Ramos (cell line): ENCODE data around the gene ANKRD33.
"Not testable (repeated sequence)": the region's sequence is repeated elsewhere in the genome, so short reads cannot be mapped to it uniquely, and the experiment has no call there.

Experiments used
- in situ Hi-C: fragments of 300-500 bp; cut with MboI; formaldehyde crosslinking; loops from one replicate; pipeline ENCODE4 v1.14.3; 2022; ENCODE audit warnings: low sequenced_read_pairs; ENCODE audit not compliant: unreplicated experiment

The ANKRD33 gene

DNA sequence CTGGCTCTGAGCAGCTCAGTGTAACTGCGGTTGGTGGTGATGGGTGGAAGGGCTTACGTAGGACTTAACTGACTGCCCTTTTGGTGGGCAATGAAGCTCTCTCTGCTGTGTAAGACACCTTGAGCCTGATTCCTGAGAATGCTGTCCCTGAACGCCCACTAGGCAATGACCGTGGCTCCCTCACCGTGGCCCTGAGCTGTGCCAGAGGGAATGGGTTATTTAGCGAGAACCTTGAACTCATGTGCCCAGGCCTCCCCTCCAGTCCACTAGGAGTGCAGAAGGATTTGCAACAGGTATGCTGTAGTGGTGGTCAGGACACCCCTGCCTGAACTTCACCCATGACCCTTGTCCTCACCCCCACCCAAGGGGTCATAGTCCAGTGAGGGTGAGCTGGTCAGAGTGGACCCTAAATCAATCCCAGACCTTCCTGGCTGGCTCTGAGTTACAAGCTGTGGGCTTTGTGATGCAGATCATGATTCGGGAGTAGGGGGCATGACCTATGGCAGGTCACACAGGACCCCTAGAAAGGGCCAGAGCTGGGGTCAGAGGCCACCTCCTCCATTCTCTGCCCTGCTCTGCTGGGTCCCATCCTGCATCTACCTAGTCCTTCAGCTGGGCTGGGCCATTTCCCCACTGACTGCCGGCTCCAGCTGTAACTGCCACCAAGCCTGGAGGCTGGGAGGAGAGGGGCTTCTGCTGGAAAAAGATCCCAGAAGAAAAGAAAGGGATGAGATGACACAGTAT lies 14.5 kb upstream of the ANKRD33 start:
- in situ Hi-C loops, result no loop called here

GRCh38 chr12:51874000-51874399 lies 13.9 kb upstream of the ANKRD33 start:
- in situ Hi-C loops, result no loop called here

DNA sequence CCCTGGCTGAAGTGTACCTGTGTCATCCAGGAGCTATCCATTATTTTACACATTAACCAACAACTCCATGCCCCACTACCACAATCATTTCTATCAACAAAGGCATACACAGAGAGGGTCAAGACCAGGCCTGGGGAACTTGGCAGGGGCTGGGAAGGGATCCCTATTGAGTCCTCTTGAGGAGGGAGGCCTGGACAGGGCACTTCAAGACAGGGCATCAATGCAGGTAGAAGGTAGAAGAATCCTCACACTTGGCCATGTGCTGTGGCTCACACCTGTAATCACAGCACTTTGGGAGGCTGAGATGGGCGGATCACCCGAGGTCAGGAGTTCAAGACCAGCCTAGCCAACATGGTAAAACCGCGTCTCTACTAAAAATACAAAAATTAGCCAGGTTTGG lies 13.4 kb upstream of the ANKRD33 start:
- in situ Hi-C loops, result no loop called here

DNA sequence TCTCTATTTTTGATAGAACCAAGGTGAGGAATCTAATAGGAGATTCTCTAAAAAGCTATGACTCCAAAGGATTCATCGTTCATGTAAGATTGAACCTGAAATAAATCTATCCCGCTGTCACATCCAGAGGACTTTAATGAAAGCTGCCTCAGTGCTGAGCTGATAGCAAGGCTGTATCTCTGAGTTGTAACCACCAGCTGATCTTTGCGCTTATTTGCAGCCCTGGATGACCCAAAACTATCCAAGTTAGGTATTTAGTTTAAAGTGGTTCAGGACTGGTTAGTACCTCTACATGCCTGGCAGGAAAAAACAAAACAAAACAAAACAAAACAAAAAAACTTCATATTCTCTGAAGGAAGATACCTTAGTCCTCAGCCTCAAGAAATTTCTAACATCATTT lies 8.8 kb upstream of the ANKRD33 start:
- in situ Hi-C loops, result no loop called here

GRCh38 chr12:51883295-51883694 lies 4.6 kb upstream of the ANKRD33 start:
- in situ Hi-C loops, result no loop called here

DNA sequence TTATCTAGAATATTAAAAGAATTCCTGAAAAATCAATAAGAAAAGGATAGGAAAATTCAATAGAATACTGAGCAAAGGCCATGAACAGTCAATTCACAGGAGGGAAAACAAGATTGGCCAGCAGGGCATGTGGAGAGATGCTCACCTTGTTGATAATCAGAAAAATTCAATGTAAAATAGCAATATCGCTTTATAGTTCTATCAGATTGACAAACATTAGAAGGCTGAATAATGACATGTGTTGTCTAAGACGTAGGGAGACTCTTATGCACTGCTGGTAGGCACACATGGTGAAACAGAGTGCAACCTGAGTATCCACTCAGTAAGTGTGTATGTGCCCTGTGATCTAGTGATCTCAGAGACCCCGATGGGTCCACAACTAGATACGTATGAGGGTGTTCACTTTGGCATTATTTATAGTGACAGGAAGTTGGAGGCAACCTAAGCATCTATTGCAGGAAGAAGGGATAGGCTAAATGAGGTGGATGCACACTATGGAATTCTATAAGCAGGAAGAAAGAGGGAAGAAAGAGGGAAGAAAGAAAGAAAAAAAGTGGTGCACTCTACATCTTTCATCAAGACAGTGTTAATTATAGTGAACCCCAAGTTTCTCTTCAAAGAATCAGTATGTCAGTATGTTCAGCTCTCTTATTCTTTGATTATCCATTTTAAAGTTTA lies 3.8 kb upstream of the ANKRD33 start:
- in situ Hi-C loops, result no loop called here

GRCh38 chr12:51884676-51885229 lies 3.1 kb upstream of the ANKRD33 start:
- in situ Hi-C loops, result no loop called here

DNA sequence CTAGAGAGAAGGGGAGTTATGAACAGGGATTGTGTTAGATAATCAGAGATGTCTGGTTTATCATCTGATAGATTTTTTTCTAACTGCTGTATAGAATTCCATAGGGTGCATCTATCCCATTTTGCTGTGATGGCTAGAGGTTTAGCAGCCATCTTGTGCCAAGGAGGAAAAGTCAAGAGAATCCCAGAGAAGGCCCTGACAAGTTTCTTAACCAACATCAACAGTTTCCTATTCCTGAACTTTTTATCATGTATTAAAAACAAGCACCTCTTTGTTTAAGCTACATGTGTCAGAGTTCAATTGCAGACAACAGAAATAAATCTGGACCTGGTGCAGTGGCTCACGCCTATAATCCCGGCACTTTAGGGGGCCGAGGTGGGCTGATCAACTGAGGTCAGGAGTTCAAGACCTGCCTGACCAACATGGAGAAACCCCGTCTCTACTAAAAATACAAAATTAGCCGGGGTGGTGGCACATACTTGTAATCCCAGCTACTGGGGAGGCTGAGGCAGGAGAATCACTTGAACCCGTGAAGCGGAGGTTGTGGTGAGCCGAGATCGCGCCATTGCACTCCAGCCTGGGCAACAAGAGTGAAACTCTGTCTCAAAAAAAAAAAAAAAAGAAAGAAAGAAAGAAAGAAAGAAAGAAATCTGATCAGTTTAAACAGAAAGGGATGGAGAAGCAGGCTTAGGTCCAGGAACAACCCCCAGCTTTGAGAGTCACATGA lies 2.4 kb upstream of the ANKRD33 start:
- in situ Hi-C loops, result not testable (repeated sequence)

- in situ Hi-C loops, result no loop called here
Measured at GRCh38 chr12:51886021-51886710, 1.7 kb upstream of the ANKRD33 start.

- in situ Hi-C loops, result no loop called here
Measured at GRCh38 chr12:51888316-51889215, 663 bp downstream of the ANKRD33 start.

- in situ Hi-C loops, result no loop called here
Measured at GRCh38 chr12:51889216-51890132, 1.6 kb downstream of the ANKRD33 start.

DNA sequence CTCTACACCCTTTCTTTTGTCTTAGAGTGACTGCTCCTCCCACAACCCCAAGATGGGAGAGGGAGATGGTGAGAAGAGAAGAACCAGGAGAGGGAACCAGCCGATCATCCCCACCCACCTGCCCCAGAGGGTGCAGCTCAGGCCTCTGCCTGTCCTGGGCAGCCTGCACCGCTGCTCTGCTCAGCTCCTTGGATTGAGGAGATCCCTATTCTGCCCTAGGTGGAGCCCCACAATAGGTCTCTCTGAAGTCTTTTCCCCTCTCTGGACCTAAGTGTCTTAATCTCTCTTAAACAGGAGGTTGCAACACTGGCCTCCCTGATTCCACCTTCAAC lies 2.2 kb downstream of the ANKRD33 start:
- in situ Hi-C loops, result no loop called here

GRCh38 chr12:51890511-51891171 lies 2.7 kb downstream of the ANKRD33 start:
- in situ Hi-C loops, result no loop called here

GRCh38 chr12:51891843-51892242 lies 3.9 kb downstream of the ANKRD33 start:
- in situ Hi-C loops, result no loop called here

- in situ Hi-C loops, result no loop called here
Measured at GRCh38 chr12:51893786-51894185, 5.9 kb downstream of the ANKRD33 start.

DNA sequence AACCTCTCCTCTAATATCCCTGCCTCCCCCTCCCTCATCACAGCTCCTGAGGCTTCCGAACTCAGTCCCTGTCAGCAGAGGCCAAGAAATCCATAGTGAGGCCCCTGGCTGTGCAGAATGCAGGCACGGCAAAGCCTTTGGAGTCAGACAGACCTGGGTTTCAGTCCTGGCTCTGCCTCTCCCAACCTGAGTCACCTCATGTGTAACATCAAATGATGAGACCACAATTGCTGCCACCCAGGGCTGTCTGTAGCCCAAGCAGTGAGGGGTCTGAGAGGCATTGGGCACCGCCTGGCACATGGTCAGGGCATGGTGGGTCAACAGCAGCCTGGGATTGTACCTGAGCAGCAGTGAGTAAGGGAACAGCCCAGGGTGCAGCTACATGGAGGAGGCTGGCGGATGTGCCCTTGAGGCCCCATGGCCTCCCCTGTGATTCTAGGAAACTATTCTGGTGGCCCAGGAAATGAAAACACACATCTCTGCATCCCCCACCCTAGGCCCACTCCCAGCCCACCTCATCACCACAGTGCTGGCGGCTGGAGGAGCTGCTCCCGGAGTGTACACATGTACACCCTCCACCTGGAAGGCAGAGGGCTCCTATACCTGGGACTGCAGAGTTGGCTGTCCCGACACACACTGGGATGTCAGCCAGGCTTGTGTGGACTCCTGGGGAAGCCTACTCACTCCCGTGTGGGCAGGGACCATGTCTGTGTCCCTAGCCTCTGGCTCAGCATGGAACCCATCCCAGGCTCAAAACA lies 7.7 kb downstream of the ANKRD33 start:
- in situ Hi-C loops, result no loop called here

DNA sequence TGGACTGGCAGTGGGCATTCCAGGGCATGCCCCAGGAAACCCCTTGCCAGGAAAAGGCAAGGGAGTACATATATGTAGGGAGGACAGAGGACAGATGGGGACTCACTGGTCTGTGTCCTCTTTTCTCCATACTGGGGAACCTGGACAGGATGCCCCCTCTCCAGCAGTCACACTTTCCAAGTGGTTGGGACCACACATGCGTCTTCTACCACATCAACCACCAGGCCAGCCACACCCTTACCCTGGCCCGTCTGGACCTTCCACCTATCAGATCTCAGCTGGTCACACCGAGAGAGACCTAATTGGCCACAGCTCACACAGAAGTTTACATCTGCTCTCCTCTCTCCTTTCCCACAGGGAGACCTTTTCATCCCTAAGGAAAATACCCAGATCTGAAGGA lies 8.3 kb downstream of the ANKRD33 start:
- in situ Hi-C loops, result no loop called here
